Measurements from ENCODE around the gene FAM98B. TPM values are rescaled to one million over a fixed set of nuclear protein-coding genes. Genes with fewer than 3 reads are reported as not detected.

FAM98B gene
- polyA plus RNA-seq, 2 of the 4 experiments (the other 2 are of a cell fraction), result 16.5 to 18.8 TPM

DNA sequence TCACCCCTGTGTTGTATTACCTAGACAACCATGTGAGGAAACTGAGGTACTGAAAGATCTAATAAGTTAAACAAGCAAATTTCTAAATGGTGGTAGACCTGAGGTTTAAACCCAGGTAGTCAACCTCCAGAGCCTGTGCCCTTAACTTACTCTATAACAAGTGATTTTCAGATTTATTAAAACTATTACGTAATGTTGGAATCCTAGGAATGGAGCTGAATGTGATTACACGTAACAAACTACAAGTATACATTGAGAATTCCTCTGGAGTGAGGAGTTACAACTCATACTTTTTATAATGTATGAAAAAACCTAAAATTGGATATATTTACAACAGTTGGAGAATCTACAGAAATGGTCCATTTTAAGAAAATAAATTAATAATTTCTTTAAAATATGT lies 18.0 kb downstream of the FAM98B start:
- ATAC-seq (no peak), DNase-seq (ENCODE audit: low read depth in 1 of 2, low spot score in 1 of 2) (no peak), FAIRE-seq (no peak)
- ChIA-PET CTCF (interaction anchor here (0.9 to 1.4 kb wide), 4 partner anchors 13 to 228 kb away, joined by 3 to 4 read pairs (median 4); partner anchors contain the start of gene FAM98B), POLR2A (no interaction called here)
- H3K4me2 ChIP-seq, result no peak overlapping the region
- H3K4me1 ChIP-seq, result no peaks in the 10 kb centered on the region
- no peak overlapping the region for H3K4me3 ChIP-seq
- no peak for TF ChIP-seq CBX8 (IDR thresholded peaks at IDR 0.05)
- no peak for TF ChIP-seq KDM1A (IDR thresholded peaks at IDR 0.05; ENCODE audit: low read depth)
- TF ChIP-seq, protein P1, sequence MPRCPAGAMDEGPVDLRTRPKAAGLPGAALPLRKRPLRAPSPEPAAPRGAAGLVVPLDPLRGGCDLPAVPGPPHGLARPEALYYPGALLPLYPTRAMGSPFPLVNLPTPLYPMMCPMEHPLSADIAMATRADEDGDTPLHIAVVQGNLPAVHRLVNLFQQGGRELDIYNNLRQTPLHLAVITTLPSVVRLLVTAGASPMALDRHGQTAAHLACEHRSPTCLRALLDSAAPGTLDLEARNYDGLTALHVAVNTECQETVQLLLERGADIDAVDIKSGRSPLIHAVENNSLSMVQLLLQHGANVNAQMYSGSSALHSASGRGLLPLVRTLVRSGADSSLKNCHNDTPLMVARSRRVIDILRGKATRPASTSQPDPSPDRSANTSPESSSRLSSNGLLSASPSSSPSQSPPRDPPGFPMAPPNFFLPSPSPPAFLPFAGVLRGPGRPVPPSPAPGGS (IDR thresholded peaks at IDR 0.05), result no peak
- no peak for TF ChIP-seq RFX5 (IDR thresholded peaks at IDR 0.05)
- TF ChIP-seq NR3C1 (IDR thresholded peaks at IDR 0.05), result no peak
- TF ChIP-seq ZC3H11A (IDR thresholded peaks at IDR 0.05), result no peak
- TF ChIP-seq KDM5A (IDR thresholded peaks at IDR 0.05), result no peak
- TF ChIP-seq, protein P2, sequence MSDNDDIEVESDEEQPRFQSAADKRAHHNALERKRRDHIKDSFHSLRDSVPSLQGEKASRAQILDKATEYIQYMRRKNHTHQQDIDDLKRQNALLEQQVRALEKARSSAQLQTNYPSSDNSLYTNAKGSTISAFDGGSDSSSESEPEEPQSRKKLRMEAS (IDR thresholded peaks at IDR 0.05), result no peak
- TF ChIP-seq, protein P3, sequence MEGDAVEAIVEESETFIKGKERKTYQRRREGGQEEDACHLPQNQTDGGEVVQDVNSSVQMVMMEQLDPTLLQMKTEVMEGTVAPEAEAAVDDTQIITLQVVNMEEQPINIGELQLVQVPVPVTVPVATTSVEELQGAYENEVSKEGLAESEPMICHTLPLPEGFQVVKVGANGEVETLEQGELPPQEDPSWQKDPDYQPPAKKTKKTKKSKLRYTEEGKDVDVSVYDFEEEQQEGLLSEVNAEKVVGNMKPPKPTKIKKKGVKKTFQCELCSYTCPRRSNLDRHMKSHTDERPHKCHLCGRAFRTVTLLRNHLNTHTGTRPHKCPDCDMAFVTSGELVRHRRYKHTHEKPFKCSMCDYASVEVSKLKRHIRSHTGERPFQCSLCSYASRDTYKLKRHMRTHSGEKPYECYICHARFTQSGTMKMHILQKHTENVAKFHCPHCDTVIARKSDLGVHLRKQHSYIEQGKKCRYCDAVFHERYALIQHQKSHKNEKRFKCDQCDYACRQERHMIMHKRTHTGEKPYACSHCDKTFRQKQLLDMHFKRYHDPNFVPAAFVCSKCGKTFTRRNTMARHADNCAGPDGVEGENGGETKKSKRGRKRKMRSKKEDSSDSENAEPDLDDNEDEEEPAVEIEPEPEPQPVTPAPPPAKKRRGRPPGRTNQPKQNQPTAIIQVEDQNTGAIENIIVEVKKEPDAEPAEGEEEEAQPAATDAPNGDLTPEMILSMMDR (IDR thresholded peaks at IDR 0.05), result no peak
- TF ChIP-seq TP53 (CRISPR knock-in tag; IDR thresholded peaks at IDR 0.05), result no peak
- TF ChIP-seq NPAS2 (CRISPR knock-in tag; IDR thresholded peaks at IDR 0.05; ENCODE audit: borderline replicate concordance), result no peak
- no peaks in the 10 kb centered on the region for H3K9me3 ChIP-seq
- 96% methylated on average over 2 of the region's 2 CpGs for WGBS (ENCODE audit: missing lambda C conversion rate)
- H3K27ac ChIP-seq, result no peak overlapping the region

DNA sequence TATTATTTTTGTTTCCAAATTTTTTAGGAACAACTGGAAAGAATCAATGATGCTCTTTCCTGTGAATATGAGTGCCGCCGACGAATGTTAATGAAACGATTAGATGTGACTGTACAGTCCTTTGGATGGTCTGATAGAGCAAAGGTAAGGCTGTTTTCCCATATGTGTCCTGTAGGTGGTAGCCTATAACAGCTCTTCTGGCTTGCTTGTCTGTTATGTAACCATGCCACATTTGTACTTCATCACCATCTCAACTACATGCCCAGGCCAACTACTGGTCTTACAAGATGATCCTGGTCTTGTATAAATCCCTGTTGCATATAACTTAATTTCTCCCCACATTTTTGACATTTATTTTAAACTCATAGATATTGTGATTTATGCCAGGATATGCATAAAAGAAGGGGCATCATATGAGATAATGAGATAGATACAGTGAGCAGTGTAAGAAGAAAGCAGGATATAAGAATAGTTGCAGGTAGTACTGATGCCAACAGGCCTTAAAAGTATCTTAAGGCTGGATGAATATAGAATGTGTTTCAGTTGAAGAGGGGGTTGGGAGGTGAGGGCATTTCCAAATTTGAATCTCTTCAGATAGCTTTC lies 20.3 kb downstream of the FAM98B start:
- ATAC-seq (peak; percentile 91 to 93), FAIRE-seq (no peak), DNase-seq (ENCODE audit: low read depth in 1 of 2, low spot score in 1 of 2) (peak; percentile 16 to 61)
- Histone ChIP-seq H3K9me3 (no peaks in the 10 kb centered on the region), H3K4me2 (no peak overlapping the region), H3K4me1 (no peaks in the 10 kb centered on the region), H3K4me3 (no peak overlapping the region), H3K27ac (no peak overlapping the region)
- POLR2A ChIA-PET, result no interaction called here
- CTCF ChIA-PET, result interaction anchor here (0.6 to 1.9 kb wide), 12 partner anchors 12 to 224 kb away, joined by 3 to 15 read pairs (median 4); partner anchors contain the start of gene RASGRP1
- WGBS (ENCODE audit: missing lambda C conversion rate), result 28% methylated on average over 4 of the region's 4 CpGs
- peak; percentile 44; the same call in 2 of the 3 replicates for TF ChIP-seq SMC3 (IDR thresholded peaks at IDR 0.05)
- TF ChIP-seq, protein P3 (IDR thresholded peaks at IDR 0.05), result peak; percentile 60
- TF ChIP-seq, protein P2 (IDR thresholded peaks at IDR 0.05), result no peak
- no peak for TF ChIP-seq MAFK (IDR thresholded peaks at IDR 0.05; ENCODE audit: partially characterized antibody)
- TF ChIP-seq RAD21 (conservative IDR thresholded peaks at IDR 0.05 in 1 of 2, IDR thresholded peaks at IDR 0.05 in 1 of 2), result peak; percentile 68 to 69
- TF ChIP-seq ESRRA (IDR thresholded peaks at IDR 0.05; ENCODE audit: borderline replicate concordance, low read length), result no peak
- TF ChIP-seq, protein P4, sequence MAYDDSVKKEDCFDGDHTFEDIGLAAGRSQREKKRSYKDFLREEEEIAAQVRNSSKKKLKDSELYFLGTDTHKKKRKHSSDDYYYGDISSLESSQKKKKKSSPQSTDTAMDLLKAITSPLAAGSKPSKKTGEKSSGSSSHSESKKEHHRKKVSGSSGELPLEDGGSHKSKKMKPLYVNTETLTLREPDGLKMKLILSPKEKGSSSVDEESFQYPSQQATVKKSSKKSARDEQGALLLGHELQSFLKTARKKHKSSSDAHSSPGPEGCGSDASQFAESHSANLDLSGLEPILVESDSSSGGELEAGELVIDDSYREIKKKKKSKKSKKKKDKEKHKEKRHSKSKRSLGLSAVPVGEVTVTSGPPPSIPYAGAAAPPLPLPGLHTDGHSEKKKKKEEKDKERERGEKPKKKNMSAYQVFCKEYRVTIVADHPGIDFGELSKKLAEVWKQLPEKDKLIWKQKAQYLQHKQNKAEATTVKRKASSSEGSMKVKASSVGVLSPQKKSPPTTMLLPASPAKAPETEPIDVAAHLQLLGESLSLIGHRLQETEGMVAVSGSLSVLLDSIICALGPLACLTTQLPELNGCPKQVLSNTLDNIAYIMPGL (CRISPR knock-in tag; IDR thresholded peaks at IDR 0.05; ENCODE audit: borderline replicate concordance), result no peak
- TF ChIP-seq, protein P5, sequence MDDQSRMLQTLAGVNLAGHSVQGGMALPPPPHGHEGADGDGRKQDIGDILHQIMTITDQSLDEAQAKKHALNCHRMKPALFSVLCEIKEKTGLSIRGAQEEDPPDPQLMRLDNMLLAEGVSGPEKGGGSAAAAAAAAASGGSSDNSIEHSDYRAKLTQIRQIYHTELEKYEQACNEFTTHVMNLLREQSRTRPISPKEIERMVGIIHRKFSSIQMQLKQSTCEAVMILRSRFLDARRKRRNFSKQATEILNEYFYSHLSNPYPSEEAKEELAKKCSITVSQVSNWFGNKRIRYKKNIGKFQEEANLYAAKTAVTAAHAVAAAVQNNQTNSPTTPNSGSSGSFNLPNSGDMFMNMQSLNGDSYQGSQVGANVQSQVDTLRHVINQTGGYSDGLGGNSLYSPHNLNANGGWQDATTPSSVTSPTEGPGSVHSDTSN (IDR thresholded peaks at IDR 0.05), result no peak
- no peak for TF ChIP-seq FOSB (CRISPR knock-in tag; IDR thresholded peaks at IDR 0.05)
- TF ChIP-seq KDM1A (IDR thresholded peaks at IDR 0.05; ENCODE audit: low read depth), result no peak
- TF ChIP-seq POLR2AphosphoS2 (conservative IDR thresholded peaks at IDR 0.05; ENCODE audit: low read length), result no peak
- TF ChIP-seq JUN (IDR thresholded peaks at IDR 0.05), result no peak
- TF ChIP-seq, protein P6, sequence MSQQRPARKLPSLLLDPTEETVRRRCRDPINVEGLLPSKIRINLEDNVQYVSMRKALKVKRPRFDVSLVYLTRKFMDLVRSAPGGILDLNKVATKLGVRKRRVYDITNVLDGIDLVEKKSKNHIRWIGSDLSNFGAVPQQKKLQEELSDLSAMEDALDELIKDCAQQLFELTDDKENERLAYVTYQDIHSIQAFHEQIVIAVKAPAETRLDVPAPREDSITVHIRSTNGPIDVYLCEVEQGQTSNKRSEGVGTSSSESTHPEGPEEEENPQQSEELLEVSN (IDR thresholded peaks at IDR 0.05; ENCODE audit: borderline replicate concordance, low read depth), result no peak
- TF ChIP-seq HOXA7 (CRISPR knock-in tag; IDR thresholded peaks at IDR 0.05), result no peak
- TF ChIP-seq RFX5 (IDR thresholded peaks at IDR 0.05), result no peak
